ENCODE measurements around the gene ETFA. TPM values are rescaled to one million over a fixed set of nuclear protein-coding genes. Genes with fewer than 3 reads are reported as not detected.

Gene ETFA
- total RNA-seq = 51.5 TPM

- Histone ChIP-seq H3K4me1 (ENCODE audit: insufficient read depth, low read length) (peaks cover 18% of the 10 kb centered on the region), H3K9me3 (ENCODE audit: low read depth, low read length) (no peaks in the 10 kb centered on the region), H3K4me3 (ENCODE audit: low read length) (peak within 1 kb of the TSS; percentile 80), H3K27me3 (ENCODE audit: insufficient read depth, low read length) (no peaks in the 10 kb centered on the region)
Observed at GRCh38 chr15:76311100-76311953, at the start of gene ETFA. Gene ETFA (minus strand): TSS chr15:76311469. CDS start chr15:76311388, 81 bp downstream.

GRCh38 chr15:76360416-76360815, 49.1 kb upstream of the ETFA start:
- H3K4me3 ChIP-seq (ENCODE audit: low read length) = no peak overlapping the region
- H3K4me1 ChIP-seq (ENCODE audit: insufficient read depth, low read length) = no peaks in the 10 kb centered on the region
- H3K9me3 ChIP-seq (ENCODE audit: low read depth, low read length) = no peaks in the 10 kb centered on the region
- no peaks in the 10 kb centered on the region for H3K27me3 ChIP-seq (ENCODE audit: insufficient read depth, low read length)

- Histone ChIP-seq H3K9me3 (ENCODE audit: low read depth, low read length) (no peaks in the 10 kb centered on the region), H3K4me3 (ENCODE audit: low read length) (no peak overlapping the region), H3K27me3 (ENCODE audit: insufficient read depth, low read length) (no peaks in the 10 kb centered on the region), H3K4me1 (ENCODE audit: insufficient read depth, low read length) (no peaks in the 10 kb centered on the region)
Observed at GRCh38 chr15:76359152-76359551, 47.9 kb upstream of the ETFA start.

GRCh38 chr15:76358453-76358852, 47.2 kb upstream of the ETFA start:
- Histone ChIP-seq H3K4me1 (ENCODE audit: insufficient read depth, low read length) (no peaks in the 10 kb centered on the region), H3K4me3 (ENCODE audit: low read length) (no peak overlapping the region), H3K9me3 (ENCODE audit: low read depth, low read length) (no peaks in the 10 kb centered on the region), H3K27me3 (ENCODE audit: insufficient read depth, low read length) (no peaks in the 10 kb centered on the region)

DNA sequence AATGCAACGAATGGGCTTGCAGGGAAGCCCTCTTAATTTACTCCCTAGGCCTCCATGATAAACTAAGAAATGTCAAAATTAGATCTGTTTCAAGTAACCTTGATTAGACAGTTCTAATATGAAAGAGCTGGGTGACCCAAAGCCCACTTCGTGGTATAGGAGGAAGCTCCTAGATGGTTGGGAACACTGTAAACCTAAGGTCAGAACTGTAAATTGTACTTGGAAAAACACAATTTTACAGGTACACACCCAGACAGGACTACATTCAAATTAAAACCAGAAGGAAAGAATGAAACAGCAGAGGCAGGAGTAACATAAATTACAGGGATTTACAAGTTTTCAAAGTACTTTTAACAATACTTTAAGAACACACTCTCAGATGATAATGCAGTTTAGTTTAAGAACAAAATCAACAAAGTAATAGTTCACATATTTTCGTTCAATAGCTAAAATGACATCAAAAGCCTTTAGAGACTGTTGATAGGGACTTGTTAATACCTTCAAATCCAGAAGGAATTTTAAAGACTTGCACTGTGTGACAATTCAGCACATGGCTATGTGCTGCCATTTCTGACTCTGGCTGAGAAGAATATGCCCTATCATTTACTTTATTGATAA, 43.7 kb upstream of the ETFA start:
- no peaks in the 10 kb centered on the region for H3K27me3 ChIP-seq (ENCODE audit: insufficient read depth, low read length)
- H3K9me3 ChIP-seq (ENCODE audit: low read depth, low read length) = no peaks in the 10 kb centered on the region
- H3K4me3 ChIP-seq (ENCODE audit: low read length) = no peak overlapping the region
- H3K4me1 ChIP-seq (ENCODE audit: insufficient read depth, low read length) = no peaks in the 10 kb centered on the region

- H3K4me1 ChIP-seq (ENCODE audit: insufficient read depth, low read length) = no peaks in the 10 kb centered on the region
- no peak overlapping the region for H3K4me3 ChIP-seq (ENCODE audit: low read length)
- peaks cover 6% of the 10 kb centered on the region for H3K27me3 ChIP-seq (ENCODE audit: insufficient read depth, low read length)
- H3K9me3 ChIP-seq (ENCODE audit: low read depth, low read length) = no peaks in the 10 kb centered on the region
Observed at GRCh38 chr15:76353903-76354302, 42.6 kb upstream of the ETFA start.

GRCh38 chr15:76353023-76353577, 41.8 kb upstream of the ETFA start:
- H3K4me1 ChIP-seq (ENCODE audit: insufficient read depth, low read length) = no peaks in the 10 kb centered on the region
- H3K27me3 ChIP-seq (ENCODE audit: insufficient read depth, low read length) = peaks cover 14% of the 10 kb centered on the region
- no peaks in the 10 kb centered on the region for H3K9me3 ChIP-seq (ENCODE audit: low read depth, low read length)
- no peak overlapping the region for H3K4me3 ChIP-seq (ENCODE audit: low read length)

- H3K4me1 ChIP-seq (ENCODE audit: insufficient read depth, low read length) = peaks cover 21% of the 10 kb centered on the region
- peaks cover 50% of the 10 kb centered on the region for H3K27me3 ChIP-seq (ENCODE audit: insufficient read depth, low read length)
- H3K9me3 ChIP-seq (ENCODE audit: low read depth, low read length) = no peaks in the 10 kb centered on the region
- H3K4me3 ChIP-seq (ENCODE audit: low read length) = no peak overlapping the region
Observed at GRCh38 chr15:76349301-76350070, 38.2 kb upstream of the ETFA start.

GRCh38 chr15:76347482-76348055, 36.3 kb upstream of the ETFA start:
- peaks cover 69% of the 10 kb centered on the region for H3K27me3 ChIP-seq (ENCODE audit: insufficient read depth, low read length)
- no peak overlapping the region for H3K4me3 ChIP-seq (ENCODE audit: low read length)
- peaks cover 33% of the 10 kb centered on the region for H3K4me1 ChIP-seq (ENCODE audit: insufficient read depth, low read length)
- H3K9me3 ChIP-seq (ENCODE audit: low read depth, low read length) = no peaks in the 10 kb centered on the region

- Histone ChIP-seq H3K27me3 (ENCODE audit: insufficient read depth, low read length) (peaks cover 76% of the 10 kb centered on the region), H3K9me3 (ENCODE audit: low read depth, low read length) (no peaks in the 10 kb centered on the region), H3K4me1 (ENCODE audit: insufficient read depth, low read length) (peaks cover 40% of the 10 kb centered on the region), H3K4me3 (ENCODE audit: low read length) (peak overlapping the region; percentile 15)
Observed at GRCh38 chr15:76346669-76347481, 35.6 kb upstream of the ETFA start.

GRCh38 chr15:76345880-76346668, 34.8 kb upstream of the ETFA start:
- Histone ChIP-seq H3K27me3 (ENCODE audit: insufficient read depth, low read length) (peaks cover 84% of the 10 kb centered on the region), H3K4me3 (ENCODE audit: low read length) (peak overlapping the region; percentile 15), H3K4me1 (ENCODE audit: insufficient read depth, low read length) (peaks cover 48% of the 10 kb centered on the region), H3K9me3 (ENCODE audit: low read depth, low read length) (no peaks in the 10 kb centered on the region)

- Histone ChIP-seq H3K27me3 (ENCODE audit: insufficient read depth, low read length) (peaks cover 89% of the 10 kb centered on the region), H3K4me3 (ENCODE audit: low read length) (no peak overlapping the region), H3K9me3 (ENCODE audit: low read depth, low read length) (no peaks in the 10 kb centered on the region), H3K4me1 (ENCODE audit: insufficient read depth, low read length) (peaks cover 53% of the 10 kb centered on the region)
Observed at GRCh38 chr15:76345583-76345879, 34.3 kb upstream of the ETFA start.

DNA sequence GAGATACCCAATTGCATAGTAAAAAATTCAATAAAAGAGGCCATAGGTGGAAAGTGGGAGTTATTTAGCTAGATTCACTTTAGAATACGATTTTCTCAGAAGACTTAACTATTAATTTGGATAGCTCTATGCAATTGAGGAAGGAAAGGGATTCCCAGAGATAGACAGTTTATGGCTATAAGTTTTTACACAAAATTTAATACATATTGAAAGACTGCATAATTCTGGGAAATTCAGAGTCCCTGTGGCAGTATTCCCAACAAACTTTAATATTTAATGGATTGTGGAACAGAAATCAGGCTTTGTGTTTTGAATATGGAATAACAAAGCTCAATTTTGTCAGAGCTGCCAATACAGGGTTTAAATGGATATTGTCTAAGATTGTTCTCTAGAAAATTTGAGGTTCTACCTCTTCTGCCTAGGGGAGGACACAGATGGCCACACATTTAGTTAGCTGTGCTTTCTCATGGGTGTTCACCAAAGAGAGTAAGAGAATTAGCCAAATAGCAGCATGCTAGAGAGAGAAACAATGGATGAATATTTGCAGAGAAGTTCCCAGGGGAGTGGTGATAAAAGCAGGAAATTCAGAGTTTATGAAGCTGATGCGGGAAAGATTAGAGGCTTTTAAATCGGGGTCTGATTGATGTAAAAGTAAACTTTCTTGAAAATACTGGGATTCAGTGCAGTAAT, 33.8 kb upstream of the ETFA start:
- H3K9me3 ChIP-seq (ENCODE audit: low read depth, low read length) = no peaks in the 10 kb centered on the region
- H3K27me3 ChIP-seq (ENCODE audit: insufficient read depth, low read length) = peaks cover 94% of the 10 kb centered on the region
- peaks cover 58% of the 10 kb centered on the region for H3K4me1 ChIP-seq (ENCODE audit: insufficient read depth, low read length)

More for the DNA sequence above, 33.8 kb upstream of the ETFA start:
- no peak overlapping the region for H3K4me3 ChIP-seq (ENCODE audit: low read length)

Measured in mononuclear cell (primary cell).